HG03565 (cell line): ENCODE data around the gene PTK7.

Experiments used
- ATAC-seq: cut with Tn5 transposase; IDR thresholded peaks from one replicate; pipeline ENCODE4 v1.9.1; 2021; ENCODE audit warnings: mild to moderate bottlenecking, moderate library complexity; ENCODE audit not compliant: unreplicated experiment

Gene PTK7

GRCh38 chr6:43082806-43083655, 6.9 kb downstream of the PTK7 start:
- ATAC-seq = no peak

GRCh38 chr6:43086022-43086658, 10.0 kb downstream of the PTK7 start:
- ATAC-seq = peak; percentile 43

- no peak for ATAC-seq
These were observed 12.5 kb downstream of the PTK7 start for GRCh38 chr6:43088654-43089056.

- ATAC-seq = no peak
These were observed 13.4 kb downstream of the PTK7 start for GRCh38 chr6:43089467-43089866.

GRCh38 chr6:43089874-43090558, 13.9 kb downstream of the PTK7 start:
- no peak for ATAC-seq

- ATAC-seq = no peak
These were observed 14.4 kb downstream of the PTK7 start for GRCh38 chr6:43090559-43090956.

- no peak for ATAC-seq
These were observed 14.9 kb downstream of the PTK7 start for GRCh38 chr6:43091020-43091419.

- ATAC-seq = no peak
These were observed 15.4 kb downstream of the PTK7 start for GRCh38 chr6:43091436-43091991.

GRCh38 chr6:43092635-43093034, 16.5 kb downstream of the PTK7 start:
- no peak for ATAC-seq

- no peak for ATAC-seq
These were observed 17.5 kb downstream of the PTK7 start for GRCh38 chr6:43093436-43094289.

GRCh38 chr6:43095939-43096338, 19.8 kb downstream of the PTK7 start:
- ATAC-seq = no peak

- ATAC-seq = no peak
These were observed 20.5 kb downstream of the PTK7 start for GRCh38 chr6:43096451-43097097.

GRCh38 chr6:43097098-43097489, 21.0 kb downstream of the PTK7 start:
- ATAC-seq = no peak

- ATAC-seq = no peak
These were observed 21.4 kb downstream of the PTK7 start for GRCh38 chr6:43097502-43097901.

- ATAC-seq = no peak
These were observed 25.4 kb downstream of the PTK7 start for GRCh38 chr6:43101497-43101896.

- no peak for ATAC-seq
These were observed 27.3 kb downstream of the PTK7 start for GRCh38 chr6:43103253-43103876.

- no peak for ATAC-seq
These were observed 29.6 kb downstream of the PTK7 start for GRCh38 chr6:43105538-43106222.

- ATAC-seq = no peak
These were observed 31.4 kb downstream of the PTK7 start for GRCh38 chr6:43107344-43108062.
